ENCODE results near the gene SLC2A4RG. TPM values are rescaled to one million over a fixed set of nuclear protein-coding genes. Genes with fewer than 3 reads are reported as not detected.

Gene SLC2A4RG
- total and polyA plus RNA-seq, 2 of the 13 experiments (the other 11 are each of a cell fraction or from before 2014, with no cell fraction given) = 91.4 to 95.9 TPM

GRCh38 chr20:63739130-63740069 is at the start of gene SLC2A4RG (continued):
- TF ChIP-seq ZNF136 (CRISPR knock-in tag; IDR thresholded peaks at IDR 0.05; ENCODE audit: low read depth) = 0 out of 2 replicates have a peak, but pooled peaks have one; percentile 4
- peak; percentile 81 for TF ChIP-seq TBL1XR1 (IDR thresholded peaks at IDR 0.05; ENCODE audit: borderline replicate concordance, low read length, partially characterized antibody)
- peak; percentile 91 for TF ChIP-seq BRF2 (CRISPR knock-in tag; IDR thresholded peaks at IDR 0.05)
- TF ChIP-seq NPAS2 (CRISPR knock-in tag; IDR thresholded peaks at IDR 0.05; ENCODE audit: borderline replicate concordance) = no peak
- peak; percentile 61; the same call in 1 of the 2 replicates for TF ChIP-seq ZNF747 (CRISPR knock-in tag; IDR thresholded peaks at IDR 0.05; ENCODE audit: borderline replicate concordance)
- TF ChIP-seq ZMYM3 (CRISPR knock-in tag; IDR thresholded peaks at IDR 0.05) = peak; percentile 59
- peak; percentile 76 for TF ChIP-seq RAD21 (CRISPR knock-in tag; IDR thresholded peaks at IDR 0.05)
- TF ChIP-seq ZNF329 (CRISPR knock-in tag; IDR thresholded peaks at IDR 0.05; ENCODE audit: low read depth) = no peak; the same call in 1 of the 2 replicates
- TF ChIP-seq NFKBIZ (CRISPR knock-in tag; IDR thresholded peaks at IDR 0.05) = peak; percentile 87; the same call in 1 of the 2 replicates
- TF ChIP-seq ZNF282 (IDR thresholded peaks at IDR 0.05; ENCODE audit: partially characterized antibody) = peak; percentile 61
- peak; percentile 92 for TF ChIP-seq SRSF1 (optimal IDR thresholded peaks at IDR 0.05; ENCODE audit: low read depth, low read length)
- peak; percentile 92 for TF ChIP-seq ZXDC (CRISPR knock-in tag; IDR thresholded peaks at IDR 0.05)
- TF ChIP-seq ZNF274 (CRISPR knock-in tag; IDR thresholded peaks at IDR 0.05) = peak; percentile 56; the same call in 1 of the 2 replicates
- no peak for TF ChIP-seq PHF20 (CRISPR knock-in tag; IDR thresholded peaks at IDR 0.05)
- no peak for TF ChIP-seq SETDB1 (CRISPR knock-in tag; IDR thresholded peaks at IDR 0.05; ENCODE audit: borderline replicate concordance)
- 0 out of 2 replicates have a peak, but pooled peaks have one; percentile 7 for TF ChIP-seq ELF4 (CRISPR knock-in tag; IDR thresholded peaks at IDR 0.05; ENCODE audit: borderline replicate concordance)
- no peak for TF ChIP-seq LBX2 (CRISPR knock-in tag; IDR thresholded peaks at IDR 0.05; ENCODE audit: borderline replicate concordance)
- no peak for TF ChIP-seq ZNF878 (CRISPR knock-in tag; IDR thresholded peaks at IDR 0.05)
- TF ChIP-seq, protein P1, sequence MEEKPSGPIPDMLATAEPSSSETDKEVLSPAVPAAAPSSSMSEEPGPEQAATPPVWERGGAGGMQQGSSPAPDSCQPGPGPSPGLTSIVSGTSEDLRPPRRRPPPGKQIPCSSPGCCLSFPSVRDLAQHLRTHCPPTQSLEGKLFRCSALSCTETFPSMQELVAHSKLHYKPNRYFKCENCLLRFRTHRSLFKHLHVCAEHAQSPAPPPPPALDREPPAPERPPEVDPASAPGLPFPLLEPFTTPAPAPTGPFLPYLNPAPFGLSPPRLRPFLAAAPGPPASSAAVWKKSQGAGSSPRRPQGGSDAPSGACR (CRISPR knock-in tag; IDR thresholded peaks at IDR 0.05) = no peak
- TF ChIP-seq ZNF816 (CRISPR knock-in tag; IDR thresholded peaks at IDR 0.05; ENCODE audit: borderline replicate concordance) = peak; percentile 90
- TF ChIP-seq MEIS1 (CRISPR knock-in tag; IDR thresholded peaks at IDR 0.05; ENCODE audit: borderline replicate concordance) = no peak
- TF ChIP-seq RBFOX2 (IDR thresholded peaks at IDR 0.05; ENCODE audit: low read depth, low read length) = peak; percentile 98
- no peak for TF ChIP-seq MATR3 (CRISPR knock-in tag; IDR thresholded peaks at IDR 0.05)

Measured in HepG2 (cell line).